Measurements from ENCODE around the gene CDKAL1. TPM values are rescaled to one million over a fixed set of nuclear protein-coding genes. Genes with fewer than 3 reads are reported as not detected.

Gene CDKAL1
- total RNA-seq, 1 donor from 2014 or later = 39.6 TPM

- Histone ChIP-seq H3K27me3 (no peaks in the 10 kb centered on the region), H3K4me3 (no peak overlapping the region), H3K79me2 (ENCODE audit: low read depth) (no peaks in the 10 kb centered on the region), H3F3A (ENCODE audit: low read depth) (peaks cover 12% of the 10 kb centered on the region), H3K9ac (no peak overlapping the region), H3K4me1 (peaks cover 39% of the 10 kb centered on the region), H3K27ac (no peak overlapping the region), H2AFZ (replicated peaks) (no peak overlapping the region), H4K20me1 (ENCODE audit: low read depth) (no peaks in the 10 kb centered on the region), H3K36me3 (no peaks in the 10 kb centered on the region), H3K9me3 (ENCODE audit: low read depth) (no peaks in the 10 kb centered on the region), H3K4me2 (no peak overlapping the region)
- H3K4me3 Mint-ChIP-seq = no peak overlapping the region
- no peaks in the 10 kb centered on the region for H3K9me3 Mint-ChIP-seq
- TF ChIP-seq EZH2phosphoT487 (IDR thresholded peaks at IDR 0.05) = no peak
- no peak for TF ChIP-seq CTCF (IDR thresholded peaks at IDR 0.05)
- TF ChIP-seq EZH2 (IDR thresholded peaks at IDR 0.05) = no peak
- no peak for DNase-seq (ENCODE audit: low spot score)
- H3K27ac Mint-ChIP-seq = no peak overlapping the region
- H3K27me3 Mint-ChIP-seq (ENCODE audit: insufficient read depth, low read depth) = no peaks in the 10 kb centered on the region
- peaks cover 2% of the 10 kb centered on the region for H3K36me3 Mint-ChIP-seq
- H3K4me1 Mint-ChIP-seq = peaks cover 36% of the 10 kb centered on the region
Measured at GRCh38 chr6:21104288-21104687, 570.0 kb downstream of the CDKAL1 start.

- H3K27me3 Mint-ChIP-seq (ENCODE audit: insufficient read depth, low read depth) = no peaks in the 10 kb centered on the region
- TF ChIP-seq EZH2phosphoT487 (IDR thresholded peaks at IDR 0.05) (no peak), CTCF (IDR thresholded peaks at IDR 0.05) (no peak), EZH2 (IDR thresholded peaks at IDR 0.05) (no peak)
- H3K4me1 Mint-ChIP-seq = peaks cover 26% of the 10 kb centered on the region
- Histone ChIP-seq H2AFZ (replicated peaks) (no peak overlapping the region), H3K36me3 (no peaks in the 10 kb centered on the region), H3K4me2 (no peak overlapping the region), H3K4me1 (peaks cover 37% of the 10 kb centered on the region), H3K27ac (no peak overlapping the region), H3K9ac (no peak overlapping the region), H3F3A (ENCODE audit: low read depth) (peaks cover under 1% of the 10 kb centered on the region), H3K4me3 (no peak overlapping the region), H3K9me3 (ENCODE audit: low read depth) (no peaks in the 10 kb centered on the region), H4K20me1 (ENCODE audit: low read depth) (no peaks in the 10 kb centered on the region), H3K79me2 (ENCODE audit: low read depth) (no peaks in the 10 kb centered on the region), H3K27me3 (no peaks in the 10 kb centered on the region)
- no peaks in the 10 kb centered on the region for H3K9me3 Mint-ChIP-seq
- no peak overlapping the region for H3K4me3 Mint-ChIP-seq
- H3K27ac Mint-ChIP-seq = no peak overlapping the region
- no peak for DNase-seq (ENCODE audit: low spot score)
- peaks cover 2% of the 10 kb centered on the region for H3K36me3 Mint-ChIP-seq
Measured at GRCh38 chr6:21107796-21108195, 573.5 kb downstream of the CDKAL1 start.

- Histone ChIP-seq H3K27me3 (no peaks in the 10 kb centered on the region), H3K4me2 (no peak overlapping the region), H3F3A (ENCODE audit: low read depth) (peaks cover 6% of the 10 kb centered on the region), H3K4me1 (peaks cover 37% of the 10 kb centered on the region), H3K36me3 (no peaks in the 10 kb centered on the region), H2AFZ (replicated peaks) (no peak overlapping the region), H3K4me3 (no peak overlapping the region), H3K9ac (no peak overlapping the region), H3K79me2 (ENCODE audit: low read depth) (no peaks in the 10 kb centered on the region), H3K27ac (no peak overlapping the region), H3K9me3 (ENCODE audit: low read depth) (no peaks in the 10 kb centered on the region), H4K20me1 (ENCODE audit: low read depth) (no peaks in the 10 kb centered on the region)
- Mint-ChIP-seq H3K9me3 (no peaks in the 10 kb centered on the region), H3K27ac (no peak overlapping the region), H3K4me3 (no peak overlapping the region), H3K36me3 (peaks cover 2% of the 10 kb centered on the region), H3K4me1 (peaks cover 26% of the 10 kb centered on the region), H3K27me3 (ENCODE audit: insufficient read depth, low read depth) (no peaks in the 10 kb centered on the region)
- DNase-seq (ENCODE audit: low spot score) = no peak
- TF ChIP-seq EZH2 (IDR thresholded peaks at IDR 0.05) (no peak), CTCF (IDR thresholded peaks at IDR 0.05) (no peak), EZH2phosphoT487 (IDR thresholded peaks at IDR 0.05) (no peak)
Measured at GRCh38 chr6:21109391-21110178, 575.3 kb downstream of the CDKAL1 start.

All from neural progenitor cell (in vitro differentiated cells).